DMS53 treated with DMSO at 0.1 percent for 48 hours (cell line): ENCODE results near the gene STRADA.
A peak's percentile ranks its signal among the peaks of the same experiment; 100 is the strongest.

Experiments used
- DNase-seq: peaks from one replicate; lab custom pipeline; 2025; ENCODE audit not compliant: unreplicated experiment; lab: John Stamatoyannopoulos, UW

The STRADA gene

DNA sequence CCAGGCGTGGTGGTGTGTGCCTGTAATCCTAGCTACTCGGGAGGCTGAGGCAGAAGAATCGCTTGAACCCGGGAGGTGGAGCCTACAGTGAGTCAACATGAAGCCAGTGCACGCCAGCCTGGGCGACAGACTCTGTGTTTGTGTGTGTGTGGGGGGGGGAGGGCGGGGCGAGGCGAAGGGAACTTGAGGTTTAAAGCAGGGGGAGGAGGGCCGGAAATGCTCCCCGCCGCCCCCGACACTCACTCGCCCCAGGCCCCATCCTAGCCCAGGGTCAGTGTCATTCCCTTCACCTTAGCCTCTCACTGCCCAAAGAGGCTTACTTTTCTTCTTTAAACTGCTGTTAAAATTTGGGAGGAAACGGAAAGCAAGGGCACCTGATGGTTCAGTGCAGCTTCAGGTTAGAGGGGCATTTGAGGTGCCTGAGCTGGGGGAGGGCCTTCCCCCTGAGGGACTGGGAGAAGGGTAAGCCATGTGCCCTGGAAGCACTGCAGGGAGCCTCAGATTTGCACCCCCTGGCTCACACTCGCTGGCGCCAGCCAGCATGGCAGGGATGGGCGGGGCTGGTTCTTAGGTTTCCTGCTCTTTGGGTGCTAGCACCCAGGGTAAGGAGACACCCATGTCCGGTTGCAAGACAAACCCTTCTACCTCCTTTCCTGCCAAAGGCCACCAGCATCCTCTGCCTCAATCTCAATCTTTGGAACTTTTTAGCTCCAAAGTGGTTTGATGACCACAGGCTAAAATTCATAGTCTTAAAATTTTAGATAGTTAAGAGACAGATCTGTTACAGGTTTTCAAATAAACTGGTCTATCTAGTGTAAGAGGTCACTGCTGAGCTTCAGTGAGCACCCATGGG, 39.5 kb downstream of the STRADA start:
- no peak for DNase-seq

DNA sequence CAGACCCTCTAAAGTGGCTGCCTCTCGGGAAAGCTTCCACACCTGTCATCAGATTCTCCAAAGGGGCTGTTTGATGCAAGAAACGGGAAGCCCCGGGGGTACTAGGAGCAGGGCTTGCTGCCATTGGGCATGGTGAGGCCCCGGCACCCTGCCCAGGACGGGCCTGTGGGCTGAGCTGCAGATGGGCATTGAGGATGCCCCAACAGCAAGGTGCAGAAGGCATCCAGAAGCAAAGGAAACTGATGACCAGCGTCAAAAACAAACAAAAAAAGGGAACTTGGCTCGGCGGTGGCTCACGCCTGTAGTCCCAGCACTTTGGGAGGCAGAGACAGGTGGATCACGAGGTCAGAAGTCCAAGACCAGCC, 40.2 kb downstream of the STRADA start:
- DNase-seq: no peak

DNA sequence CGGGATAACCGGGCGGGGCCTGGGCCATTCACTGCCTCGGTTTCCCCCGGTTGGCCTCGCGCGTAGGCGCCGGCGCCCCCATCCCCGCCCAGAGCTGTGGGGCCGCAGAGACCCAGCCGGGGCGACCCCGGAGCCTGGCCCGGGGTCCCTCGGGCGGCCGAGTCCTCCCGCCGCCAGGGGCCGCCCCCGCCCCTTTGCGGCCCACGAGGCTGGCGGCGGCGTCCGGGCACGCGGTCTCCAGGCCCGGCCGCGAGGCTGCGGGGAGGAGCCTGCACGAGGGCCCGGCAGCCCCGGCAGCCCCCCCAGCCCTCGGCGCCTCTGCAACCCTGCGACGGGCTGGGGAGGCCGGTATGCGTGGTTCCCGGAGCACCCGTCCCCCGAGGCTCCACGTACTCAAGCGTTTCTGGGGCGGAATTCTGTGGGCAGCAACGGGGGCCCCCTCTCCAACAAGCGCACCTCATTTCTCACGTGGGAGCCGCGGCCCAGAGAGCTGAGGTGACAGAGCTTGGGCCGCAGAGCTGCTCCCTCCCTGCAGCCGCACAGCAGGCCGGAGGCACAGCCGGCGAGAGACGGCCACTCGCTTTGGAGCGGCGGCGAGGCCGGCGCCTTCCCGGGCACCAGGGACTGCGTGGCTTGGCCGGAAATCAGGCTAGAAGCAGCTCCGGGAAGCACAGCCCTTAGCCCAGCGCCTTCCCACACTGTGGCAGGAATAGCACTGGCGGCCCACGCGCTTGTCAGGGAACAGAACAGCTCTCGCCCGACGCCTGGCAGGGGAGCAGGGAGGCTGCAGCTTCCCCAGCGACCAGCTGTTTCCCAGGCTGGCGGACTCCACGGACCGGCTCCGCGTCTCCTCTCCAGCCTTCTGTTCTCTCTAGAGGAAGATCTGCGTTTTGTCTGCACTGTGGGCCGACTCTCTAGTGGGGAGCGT, 40.8 kb downstream of the STRADA start:
- DNase-seq: peak; percentile 48

DNA sequence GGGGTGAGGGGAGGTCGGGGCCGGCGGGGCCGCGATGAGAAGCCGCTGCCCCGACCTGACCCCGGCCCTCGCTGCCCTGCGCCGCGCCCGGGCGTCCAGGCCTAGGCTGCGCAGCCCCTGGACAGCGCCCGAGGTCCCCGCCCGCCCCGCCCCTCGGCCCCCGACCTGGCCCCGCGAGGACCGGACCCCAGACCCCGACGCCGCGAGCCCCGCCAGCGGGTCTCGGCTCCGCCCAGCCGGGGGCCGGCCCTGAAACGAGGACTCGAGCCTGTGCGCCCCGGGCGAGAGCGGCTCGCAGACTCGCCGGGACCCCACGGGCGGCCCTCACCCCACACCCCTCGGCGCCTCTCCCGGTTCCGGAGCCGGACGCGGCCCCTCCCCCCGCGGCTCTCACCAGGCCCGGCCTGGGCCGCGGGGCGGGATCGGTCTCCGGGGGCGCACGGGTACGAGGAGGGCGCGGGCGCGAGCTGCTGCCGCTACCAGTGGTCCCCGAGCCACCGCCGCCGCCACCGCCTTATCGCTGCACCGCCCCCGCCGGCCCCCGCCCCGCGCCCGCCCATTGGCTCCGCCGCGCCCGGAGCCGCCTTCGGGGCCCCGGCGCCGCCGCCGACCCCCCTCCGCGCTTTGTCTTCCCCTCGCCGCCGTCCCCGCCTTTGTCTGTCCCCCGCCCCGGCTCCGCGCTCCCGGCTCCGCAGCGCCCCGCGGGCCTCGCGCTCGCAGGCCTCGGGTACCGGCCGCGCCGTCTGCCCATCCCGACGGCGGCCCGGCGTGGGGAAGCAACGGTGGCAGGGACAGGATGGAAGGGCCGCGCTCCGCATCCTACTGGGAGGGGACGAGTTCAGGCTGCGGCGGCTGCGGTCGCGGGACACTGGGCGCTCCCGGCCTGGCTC, 41.7 kb downstream of the STRADA start, which contains the start of gene LIMD2:
TSS of gene LIMD2 (minus strand) at position 488 of the 890 bp plus-strand sequence. CDS start 827 bp downstream, outside the sequence.
- DNase-seq: peak; percentile 13

DNA sequence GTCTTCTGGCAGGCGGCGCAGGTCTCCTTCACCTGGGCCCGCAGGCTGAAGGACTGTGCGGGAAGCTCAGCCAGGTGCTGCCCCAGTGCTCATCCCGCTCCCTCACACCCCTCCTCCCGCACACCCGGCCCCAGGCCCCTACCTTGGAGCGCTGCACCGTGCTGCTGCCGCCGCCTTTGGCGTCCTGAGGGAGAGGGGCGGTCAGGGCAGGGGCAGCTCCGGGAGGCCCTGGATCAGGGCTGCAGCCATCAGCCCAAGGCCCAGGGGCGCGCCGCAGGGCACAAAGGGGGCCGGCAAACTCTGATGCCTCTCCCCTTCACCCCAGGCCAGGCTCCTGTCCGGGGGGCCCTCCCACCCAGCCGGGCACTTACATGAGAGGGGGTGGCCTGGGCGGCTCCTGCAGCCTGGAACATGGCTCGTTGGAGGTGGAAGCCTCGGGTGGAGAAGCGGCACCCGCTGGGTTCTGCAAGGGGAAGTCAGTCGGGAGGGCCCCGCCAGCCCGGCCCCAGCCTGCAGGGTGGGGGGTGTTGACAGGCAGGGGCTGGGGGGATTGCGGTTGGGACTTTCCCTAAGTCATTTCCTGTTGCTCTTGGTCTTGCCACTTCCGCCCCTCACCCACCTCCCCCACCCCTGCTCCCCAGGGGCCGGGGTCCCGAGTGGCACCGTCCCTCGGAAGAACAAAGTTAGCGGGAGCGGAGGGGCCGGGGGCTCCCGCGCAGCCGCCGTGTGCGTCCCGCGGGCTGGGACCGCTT, 42.5 kb downstream of the STRADA start:
- no peak for DNase-seq

DNA sequence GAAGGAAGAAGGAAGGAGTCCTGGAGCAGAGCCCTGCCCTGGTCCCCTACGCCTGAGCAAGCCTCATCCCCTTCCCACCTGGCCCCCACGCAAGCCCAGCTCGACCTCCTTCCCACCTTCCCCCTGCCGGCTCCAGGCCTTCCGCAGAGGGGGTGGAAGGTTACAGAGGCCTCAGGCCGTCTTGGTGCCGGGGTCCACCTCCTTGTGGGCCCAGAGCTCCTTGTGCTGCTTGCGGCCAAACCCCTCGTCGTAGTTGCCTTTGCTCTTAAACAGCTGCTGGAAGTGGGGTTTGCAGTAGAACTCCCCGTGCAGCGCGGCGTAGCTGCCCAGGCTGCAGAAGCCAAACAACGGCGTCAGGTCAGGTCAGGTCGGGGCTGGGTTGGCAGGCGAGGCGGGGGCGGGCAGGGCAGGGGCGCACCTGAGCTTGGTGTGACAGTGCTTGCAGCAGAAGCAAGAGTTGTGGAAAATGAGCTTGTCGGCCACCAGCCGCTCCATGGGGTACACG, 43.2 kb downstream of the STRADA start:
- DNase-seq: no peak

DNA sequence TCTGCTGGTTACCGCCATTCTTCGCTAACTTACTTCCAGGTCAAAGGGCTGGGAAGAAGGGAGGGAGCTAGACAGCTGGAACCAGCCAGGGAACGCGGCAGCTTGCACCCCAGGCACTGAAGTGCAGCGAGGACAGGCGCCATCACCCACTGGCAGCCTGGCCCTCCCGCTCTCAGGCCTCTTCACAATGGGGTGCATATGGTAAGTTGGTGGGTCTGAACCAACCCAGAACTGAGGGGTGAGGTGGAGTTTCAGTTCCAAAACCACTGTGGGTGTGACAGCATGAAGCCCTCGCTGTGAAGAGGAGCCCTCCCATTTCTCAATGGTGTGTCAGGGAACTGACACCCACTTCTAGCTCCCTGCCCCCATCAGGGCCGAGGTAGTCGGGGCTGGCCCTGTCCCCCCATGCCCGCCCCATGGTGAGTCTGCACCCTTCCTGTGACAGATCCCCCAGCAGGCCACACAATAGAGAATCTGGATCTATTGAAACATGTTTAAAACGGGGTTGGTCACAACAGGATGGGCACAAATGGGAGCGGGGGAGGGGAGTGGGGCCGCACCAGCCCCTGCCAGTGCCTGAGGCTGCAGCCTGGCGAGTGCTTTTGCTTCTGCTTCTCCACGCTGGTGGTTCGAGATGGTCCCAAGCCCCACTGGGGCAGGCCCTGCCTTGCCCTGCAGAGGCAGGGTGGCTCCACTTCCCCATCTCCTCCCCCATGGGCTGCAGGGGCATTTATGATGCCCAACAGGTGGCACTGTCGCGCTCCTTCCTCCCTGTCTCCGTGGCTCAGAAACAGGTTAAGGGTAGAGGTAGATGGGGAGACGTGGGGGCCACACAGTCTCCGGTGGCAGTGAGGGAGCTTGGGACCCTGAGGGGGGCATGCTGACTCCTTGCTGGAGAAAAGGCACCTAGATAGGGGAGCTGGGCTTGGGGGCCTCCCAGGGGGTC, 44.0 kb downstream of the STRADA start:
- DNase-seq: peak; percentile 18

DNA sequence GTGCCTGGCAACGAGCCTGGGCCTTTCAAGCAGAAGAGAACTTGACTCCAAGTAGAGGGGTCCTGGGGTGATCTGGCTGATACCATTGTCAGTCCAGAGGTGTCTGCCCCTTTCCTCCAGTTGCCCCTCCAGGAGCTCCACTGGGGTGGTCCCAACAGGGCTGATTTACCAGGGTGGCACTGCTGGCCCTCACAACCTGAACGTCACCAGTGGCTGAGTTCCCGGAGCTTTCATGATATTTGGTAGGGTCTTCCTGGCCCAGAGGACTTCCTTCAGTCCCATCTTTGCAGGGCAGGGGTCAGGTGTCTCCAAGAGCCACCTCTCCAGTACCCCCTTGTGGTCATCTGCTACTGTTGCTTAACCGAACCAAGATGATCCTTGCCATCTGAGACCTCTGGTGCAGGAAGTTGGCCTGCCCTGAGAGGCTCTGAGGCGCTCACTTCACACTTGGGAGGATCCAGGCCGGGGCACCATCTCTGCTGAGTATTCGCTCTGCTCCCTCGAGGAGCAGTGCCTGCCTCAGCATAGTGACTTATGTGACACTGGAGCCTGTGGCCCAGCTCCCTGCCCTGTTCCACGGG, 45.1 kb downstream of the STRADA start:
- no peak for DNase-seq

DNA sequence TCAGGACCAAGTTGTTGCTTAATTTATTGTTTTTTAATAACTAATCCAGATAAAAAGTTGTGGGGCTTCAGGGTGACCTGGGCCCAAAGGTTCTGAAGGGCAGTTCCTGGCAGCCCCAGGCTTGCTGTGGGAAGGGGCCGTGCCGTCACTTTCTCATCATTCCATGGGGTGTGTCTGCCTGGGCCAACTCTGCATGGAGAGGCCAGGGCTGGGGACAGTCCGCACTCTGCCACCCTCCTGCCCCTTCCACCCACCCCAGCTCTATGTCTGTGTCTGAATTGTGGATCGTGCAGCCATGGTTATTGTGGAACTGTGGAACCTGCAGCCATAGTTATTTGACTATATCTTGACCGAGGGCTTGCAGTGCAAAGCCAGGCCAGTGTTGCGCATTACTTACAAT, 45.7 kb downstream of the STRADA start:
- DNase-seq: no peak

DNA sequence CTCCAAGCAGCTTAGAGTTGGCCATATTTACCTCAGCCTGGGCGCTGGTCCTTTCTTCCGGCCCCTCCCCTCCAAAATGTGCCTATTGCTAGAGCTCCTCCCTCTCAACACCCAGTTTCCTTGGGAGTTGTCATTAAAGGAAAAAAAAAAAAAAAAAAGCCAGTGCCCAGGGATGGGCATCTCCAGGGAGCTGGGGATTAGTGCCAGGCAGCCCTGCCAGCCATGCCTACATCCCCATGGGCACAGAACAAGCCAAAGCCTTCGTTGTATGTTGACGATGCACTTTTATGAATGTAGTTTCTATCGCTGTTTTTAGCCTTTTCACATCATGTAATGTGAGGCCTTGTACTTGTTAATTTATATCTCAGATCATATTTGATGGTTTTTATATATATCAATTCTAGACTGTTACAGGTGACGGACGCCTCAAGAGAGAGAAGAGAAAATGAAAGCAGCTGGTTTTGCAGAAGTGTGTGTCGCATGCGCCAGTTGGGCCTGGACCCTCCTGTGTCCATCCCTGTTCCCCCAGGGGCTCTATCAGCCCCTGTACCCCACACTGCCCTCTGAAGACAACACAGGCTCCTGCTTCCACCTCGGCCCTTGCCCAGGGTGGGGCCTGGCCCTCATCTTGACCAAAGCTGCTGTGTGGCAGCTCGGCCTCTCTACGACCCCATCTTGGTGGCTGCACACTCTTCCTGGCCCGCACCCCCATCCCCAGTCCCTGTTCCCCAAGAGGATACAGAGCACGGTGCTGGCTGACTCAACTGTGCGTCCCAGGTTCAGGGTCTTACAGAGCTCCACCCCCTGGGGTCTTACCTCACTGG, 46.4 kb downstream of the STRADA start:
- no peak for DNase-seq

DNA sequence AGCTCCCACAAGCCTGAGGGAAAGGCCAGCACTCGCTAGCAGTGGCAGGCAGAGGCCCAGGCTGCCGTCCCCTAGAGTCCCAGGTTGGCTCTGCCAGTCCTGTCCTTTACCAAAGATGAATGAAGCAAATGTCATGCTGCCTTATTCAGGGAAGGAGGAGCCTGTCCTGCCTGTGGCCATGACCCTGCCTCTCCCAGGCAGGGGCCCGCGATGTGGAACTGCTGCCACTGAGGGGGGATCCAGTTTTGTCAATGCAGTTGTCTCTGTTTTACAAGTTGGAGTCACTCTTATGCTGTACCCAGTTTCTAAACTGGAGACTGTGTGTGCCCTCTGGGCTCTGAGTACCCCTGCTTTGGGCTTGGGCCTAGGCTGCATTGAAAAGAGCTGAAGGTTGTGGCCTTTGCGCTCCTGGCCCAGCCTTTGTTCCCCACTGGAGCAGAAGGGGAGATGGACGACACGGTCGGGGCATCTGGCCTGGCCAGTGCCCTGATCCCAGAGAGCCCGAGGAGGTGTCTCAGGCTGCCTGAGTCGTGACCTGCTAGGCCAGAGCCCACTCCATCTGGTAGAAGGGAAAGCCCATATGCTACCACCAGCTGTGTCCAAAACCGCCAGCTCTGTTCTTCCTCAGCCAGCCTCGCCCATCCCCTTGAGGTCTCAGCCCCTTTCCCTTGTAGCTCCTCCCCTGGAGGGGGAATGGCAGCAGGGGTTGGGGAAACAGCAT, 47.2 kb downstream of the STRADA start:
- no peak for DNase-seq

DNA sequence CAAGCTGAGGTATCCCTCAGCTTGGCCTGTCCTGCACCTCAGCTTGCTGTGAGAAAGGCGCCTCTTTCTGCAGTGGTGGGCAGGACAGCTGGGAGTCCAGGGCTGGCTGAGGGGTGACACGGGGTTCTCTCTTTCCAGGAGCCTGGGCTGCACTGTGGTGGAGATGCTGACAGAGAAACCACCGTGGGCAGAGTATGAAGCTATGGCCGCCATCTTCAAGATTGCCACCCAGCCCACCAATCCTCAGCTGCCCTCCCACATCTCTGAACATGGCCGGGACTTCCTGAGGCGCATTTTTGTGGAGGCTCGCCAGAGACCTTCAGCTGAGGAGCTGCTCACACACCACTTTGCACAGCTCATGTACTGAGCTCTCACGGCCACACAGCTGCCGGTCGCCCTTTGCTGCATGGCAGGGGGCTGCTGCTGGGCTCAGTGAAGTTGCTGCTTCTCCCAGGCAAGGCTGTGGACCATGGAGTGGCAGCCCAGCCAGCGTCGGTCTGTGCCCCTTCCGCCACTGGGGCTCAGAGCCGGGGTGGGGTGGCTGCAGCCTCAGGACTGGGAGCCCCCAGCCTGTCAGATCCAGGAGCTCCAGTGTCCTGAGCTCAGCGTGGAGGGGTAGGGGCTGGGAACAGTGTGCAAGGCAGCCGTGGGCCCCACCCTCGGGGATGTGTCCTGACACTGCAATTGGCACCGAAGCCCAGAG, 48.0 kb downstream of the STRADA start:
- DNase-seq: no peak

DNA sequence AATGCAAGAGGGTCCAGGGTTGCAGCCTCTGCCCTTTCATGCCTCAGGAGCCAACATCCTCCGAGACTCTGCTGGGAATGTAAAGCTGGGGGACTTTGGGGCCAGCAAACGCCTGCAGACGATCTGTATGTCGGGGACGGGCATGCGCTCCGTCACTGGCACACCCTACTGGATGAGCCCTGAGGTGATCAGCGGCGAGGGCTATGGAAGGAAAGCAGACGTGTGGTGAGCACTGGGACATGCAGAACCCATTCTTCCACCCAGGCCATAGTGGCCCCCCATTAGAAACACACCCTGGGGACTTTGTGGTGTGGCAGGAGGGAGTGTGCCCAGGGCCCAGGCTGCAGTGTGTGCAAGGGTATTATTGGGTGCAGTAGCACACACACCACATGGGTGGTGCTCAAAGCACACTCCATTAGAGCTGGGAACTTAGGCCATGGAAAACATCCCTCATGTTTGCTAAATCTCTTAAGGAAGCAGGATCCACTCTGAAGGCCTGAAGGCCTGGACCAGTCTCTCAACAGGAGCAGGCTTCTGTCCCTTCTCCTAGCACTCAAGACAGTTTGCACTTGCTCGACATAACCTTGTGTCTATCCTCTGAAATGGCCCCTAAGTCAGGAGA, 49.3 kb downstream of the STRADA start:
- no peak for DNase-seq

DNA sequence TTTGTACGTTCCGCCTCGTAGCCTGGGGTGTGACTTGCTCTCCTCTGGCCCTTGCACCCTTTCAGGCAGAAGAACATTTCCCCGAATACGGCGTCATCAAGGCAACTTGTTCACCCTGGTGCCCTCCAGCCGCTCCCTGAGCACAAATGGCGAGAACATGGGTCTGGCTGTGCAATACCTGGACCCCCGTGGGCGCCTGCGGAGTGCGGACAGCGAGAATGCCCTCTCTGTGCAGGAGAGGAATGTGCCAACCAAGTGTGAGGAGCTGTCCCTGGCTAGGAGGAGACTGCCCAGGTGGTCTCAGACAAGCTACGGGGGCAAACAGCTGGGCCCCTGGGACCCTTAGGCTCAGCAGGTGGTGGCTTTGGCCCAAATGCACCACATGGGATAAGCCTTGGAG, 52.1 kb downstream of the STRADA start:
- no peak for DNase-seq

DNA sequence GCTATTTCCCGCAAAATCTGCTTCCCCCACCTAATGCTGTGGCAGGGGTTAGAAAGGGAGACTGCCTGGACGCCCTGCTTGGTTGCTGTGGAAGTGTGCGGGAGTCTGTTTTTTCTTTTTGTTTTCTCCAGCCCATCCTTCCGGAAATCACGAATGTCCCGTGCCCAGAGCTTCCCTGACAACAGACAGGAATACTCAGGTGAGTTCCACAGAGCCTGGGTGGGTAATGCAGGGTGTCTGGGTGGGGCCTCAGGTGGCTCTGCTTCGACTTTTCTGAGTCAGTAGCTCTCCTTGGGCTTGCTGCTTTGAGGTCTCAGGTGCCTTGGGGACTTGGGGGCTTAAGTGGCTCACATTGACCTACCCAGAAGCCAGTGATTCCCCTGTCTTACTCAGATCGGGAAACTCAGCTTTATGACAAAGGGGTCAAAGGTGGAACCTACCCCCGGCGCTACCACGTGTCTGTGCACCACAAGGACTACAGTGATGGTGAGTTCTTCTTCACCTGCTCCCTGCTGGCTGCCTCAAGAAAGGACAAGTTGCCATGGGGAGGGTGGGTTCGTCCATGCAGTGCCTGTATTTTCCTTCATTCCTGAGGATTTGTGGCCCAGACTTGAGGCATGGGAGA, 53.1 kb downstream of the STRADA start:
- no peak for DNase-seq
